NCI-H1105 (cell line): ENCODE data around the gene USP20.
"Not testable (repeated sequence)": the region's sequence is repeated elsewhere in the genome, so short reads cannot be mapped to it uniquely, and the experiment has no call there.

Source experiments
- DNase-seq: peaks from one replicate; lab custom pipeline; 2025; lab: John Stamatoyannopoulos, UW

Gene USP20

GRCh38 chr9:129890718-129891299 lies 55.6 kb downstream of the USP20 start:
- DNase-seq: not testable (repeated sequence)

GRCh38 chr9:129891569-129891968 lies 56.3 kb downstream of the USP20 start:
- no peak for DNase-seq

GRCh38 chr9:129894120-129894823 lies 59.0 kb downstream of the USP20 start:
- no peak for DNase-seq

- no peak for DNase-seq
Observed at GRCh38 chr9:129895376-129896268, 60.4 kb downstream of the USP20 start.

- no peak for DNase-seq
Observed at GRCh38 chr9:129897263-129897662, 62.0 kb downstream of the USP20 start.

GRCh38 chr9:129898185-129898584 lies 62.9 kb downstream of the USP20 start:
- DNase-seq: no peak

GRCh38 chr9:129899620-129900019 lies 64.4 kb downstream of the USP20 start:
- no peak for DNase-seq

GRCh38 chr9:129900263-129901027 lies 65.2 kb downstream of the USP20 start:
- DNase-seq: no peak

GRCh38 chr9:129901993-129902739 lies 66.9 kb downstream of the USP20 start:
- no peak for DNase-seq

- no peak for DNase-seq
Observed at GRCh38 chr9:129902740-129903134, 67.5 kb downstream of the USP20 start.

- no peak for DNase-seq
Observed at GRCh38 chr9:129904734-129905133, 69.5 kb downstream of the USP20 start.

GRCh38 chr9:129906298-129906697 lies 71.0 kb downstream of the USP20 start:
- no peak for DNase-seq

GRCh38 chr9:129907201-129907600 lies 71.9 kb downstream of the USP20 start:
- DNase-seq: no peak

- no peak for DNase-seq
Observed at GRCh38 chr9:129908906-129909305, 73.6 kb downstream of the USP20 start.

- no peak for DNase-seq
Observed at GRCh38 chr9:129909851-129910250, 74.6 kb downstream of the USP20 start.

- no peak for DNase-seq
Observed at GRCh38 chr9:129910628-129911567, 75.6 kb downstream of the USP20 start.

- no peak for DNase-seq
Observed at GRCh38 chr9:129914051-129914450, 78.8 kb downstream of the USP20 start.

GRCh38 chr9:129916707-129917106 lies 81.4 kb downstream of the USP20 start:
- DNase-seq: no peak

- DNase-seq: no peak
Observed at GRCh38 chr9:129918296-129918950, 83.2 kb downstream of the USP20 start.

- no peak for DNase-seq
Observed at GRCh38 chr9:129919277-129919676, 84.0 kb downstream of the USP20 start.
